ENCODE measurements around the gene DNHD1.

DNHD1 gene

DNA sequence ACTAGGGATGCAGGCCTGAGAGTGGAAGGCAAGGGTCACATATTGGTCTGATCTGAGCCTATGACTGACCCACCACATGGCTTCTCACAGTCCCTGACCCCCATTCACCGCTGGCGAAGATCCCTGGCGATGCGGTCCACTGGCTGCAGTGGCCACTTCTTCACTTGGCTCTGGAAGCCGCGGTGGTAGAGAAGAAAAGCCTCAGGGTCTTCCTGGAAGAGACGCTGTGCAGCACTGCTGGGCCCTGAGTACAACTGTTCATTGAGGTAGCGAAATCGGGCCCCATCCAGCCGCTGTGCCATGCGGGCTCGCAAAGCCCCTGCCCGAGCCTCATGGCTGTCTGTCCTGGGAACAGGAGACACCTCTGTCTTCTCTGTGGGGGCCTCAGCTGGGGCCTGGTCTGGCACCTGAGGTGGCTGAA is 104.0 kb downstream of the DNHD1 start:
- Mint-ChIP-seq H3K27ac (no peak overlapping the region), H3K9me3 (no peaks in the 10 kb centered on the region), H3K4me1 (peaks cover 10% of the 10 kb centered on the region), H3K36me3 (ENCODE audit: low read depth) (peaks cover 32% of the 10 kb centered on the region), H3K27me3 (ENCODE audit: low read depth, poor library complexity) (peaks cover 2% of the 10 kb centered on the region), H3K4me3 (no peak overlapping the region)
- TF ChIP-seq CTCF (IDR thresholded peaks at IDR 0.05), result no peak
- no peak for DNase-seq

DNA sequence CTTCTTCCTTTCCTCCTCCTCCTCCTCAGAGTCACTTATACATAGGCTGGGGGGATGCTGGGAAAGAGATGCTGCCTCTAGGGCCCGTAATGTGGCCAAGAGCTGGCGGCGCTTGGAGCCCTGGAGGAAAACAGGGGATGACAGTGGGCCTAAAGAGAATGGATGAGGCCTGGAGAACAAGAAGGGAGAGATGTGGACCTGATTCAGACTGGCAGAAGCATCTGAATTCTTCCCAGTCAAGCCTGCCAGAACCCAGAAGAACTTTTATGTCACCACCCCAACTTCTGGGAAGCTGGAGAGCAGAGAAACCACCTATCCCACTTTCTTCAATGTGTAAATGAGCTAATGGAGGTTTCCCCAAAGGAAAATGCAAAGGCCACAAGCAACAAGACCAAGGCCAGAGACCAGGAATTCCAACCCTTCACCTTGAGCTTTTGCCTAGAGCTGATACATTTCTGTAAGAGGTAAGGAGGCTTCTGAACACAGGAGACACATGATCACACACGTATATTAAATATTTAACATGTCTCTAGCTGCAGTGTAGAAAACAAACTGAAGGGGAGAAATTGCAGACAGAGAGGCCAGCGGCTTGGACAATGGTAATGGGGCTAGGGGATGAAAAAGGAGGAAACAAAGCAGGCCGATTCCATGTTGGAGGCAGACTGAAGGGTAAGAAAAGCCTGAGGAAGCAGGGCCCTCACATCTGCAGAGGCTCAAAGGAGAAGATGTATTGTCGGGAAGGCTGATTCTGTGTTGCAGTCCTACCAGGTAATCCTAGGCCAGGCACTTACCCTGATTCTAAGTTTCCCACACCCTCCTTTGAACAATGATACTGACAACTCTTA is 105.2 kb downstream of the DNHD1 start:
- no peaks in the 10 kb centered on the region for H3K9me3 Mint-ChIP-seq
- no peak overlapping the region for H3K4me3 Mint-ChIP-seq
- H3K4me1 Mint-ChIP-seq, result peaks cover 7% of the 10 kb centered on the region
- H3K36me3 Mint-ChIP-seq (ENCODE audit: low read depth), result peaks cover 33% of the 10 kb centered on the region
- H3K27ac Mint-ChIP-seq, result no peak overlapping the region
- TF ChIP-seq CTCF (IDR thresholded peaks at IDR 0.05), result no peak
- peaks cover 2% of the 10 kb centered on the region for H3K27me3 Mint-ChIP-seq (ENCODE audit: low read depth, poor library complexity)
- DNase-seq, result no peak

GRCh38 chr11:6603287-6604080 is 106.4 kb downstream of the DNHD1 start, which contains the start of the genes ILK and RRP8:
Gene ILK, plus strand, starts transcription at chr11:6603774. Its CDS starts 498 bp downstream, at chr11:6604272.
Gene RRP8, minus strand, starts transcription at chr11:6603616. Its CDS starts 114 bp downstream, at chr11:6603502.
- no peak within 1 kb of the TSS for H3K27ac Mint-ChIP-seq
- no peaks in the 10 kb centered on the region for H3K9me3 Mint-ChIP-seq
- DNase-seq, result peak; percentile 91

DNA sequence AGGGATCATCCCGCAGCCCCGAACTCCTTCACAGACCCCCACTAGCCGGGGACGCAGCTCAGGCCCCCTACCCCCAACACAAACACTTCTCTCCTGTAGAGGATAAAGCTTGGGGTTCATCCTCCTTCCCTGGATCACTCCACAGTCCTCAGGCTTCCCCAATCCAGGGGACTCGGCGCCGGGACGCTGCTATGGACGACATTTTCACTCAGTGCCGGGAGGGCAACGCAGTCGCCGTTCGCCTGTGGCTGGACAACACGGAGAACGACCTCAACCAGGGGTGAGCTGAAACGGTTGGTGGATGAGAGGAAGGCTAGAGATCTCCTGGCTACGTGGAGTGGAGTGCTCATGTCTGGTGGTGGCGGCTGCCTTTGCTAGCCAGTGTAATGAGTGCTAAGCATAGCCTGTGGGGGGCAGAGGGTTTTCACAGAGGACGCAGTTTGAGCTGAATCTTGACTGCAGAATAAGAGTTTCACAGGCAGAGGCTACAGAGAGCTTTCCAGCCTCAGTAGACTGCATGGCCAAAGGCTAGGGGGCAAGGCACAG is 107.1 kb downstream of the DNHD1 start:
- Mint-ChIP-seq H3K36me3 (ENCODE audit: low read depth) (peaks cover 36% of the 10 kb centered on the region), H3K27ac (no peak overlapping the region), H3K27me3 (ENCODE audit: low read depth, poor library complexity) (peaks cover 5% of the 10 kb centered on the region), H3K9me3 (no peaks in the 10 kb centered on the region), H3K4me3 (no peak overlapping the region), H3K4me1 (no peaks in the 10 kb centered on the region)
- TF ChIP-seq CTCF (IDR thresholded peaks at IDR 0.05), result no peak
- DNase-seq, result peak; percentile 64

More at GRCh38 chr11:6603287-6604080, 106.4 kb downstream of the DNHD1 start, which contains the start of the genes ILK and RRP8:
- no peak within 1 kb of the TSS for H3K4me3 Mint-ChIP-seq
- H3K36me3 Mint-ChIP-seq (ENCODE audit: low read depth), result peaks cover 34% of the 10 kb centered on the region
- no peak for TF ChIP-seq CTCF (IDR thresholded peaks at IDR 0.05)
- H3K27me3 Mint-ChIP-seq (ENCODE audit: low read depth, poor library complexity), result peaks cover 5% of the 10 kb centered on the region
- no peaks in the 10 kb centered on the region for H3K4me1 Mint-ChIP-seq

DNA sequence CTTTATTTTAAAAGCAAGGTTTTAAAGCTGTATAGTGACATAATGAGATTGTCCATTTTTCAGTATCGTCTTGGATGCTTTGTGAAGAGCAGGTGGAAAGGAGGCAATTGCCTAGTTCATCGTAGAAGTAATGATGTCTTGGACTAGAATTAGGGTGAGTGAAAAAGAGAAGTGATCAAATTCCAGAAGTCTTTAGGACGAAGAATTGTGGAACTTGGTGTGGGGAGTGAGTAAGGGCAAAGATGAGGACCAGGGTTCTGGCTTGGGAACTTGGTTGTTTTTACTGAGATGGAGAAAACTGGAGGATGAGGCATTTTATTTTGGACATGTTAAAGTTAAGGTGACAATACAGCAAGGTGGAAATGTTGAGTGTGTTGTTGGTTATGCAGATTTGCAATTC is 107.7 kb downstream of the DNHD1 start:
- no peak for TF ChIP-seq CTCF (IDR thresholded peaks at IDR 0.05)
- Mint-ChIP-seq H3K36me3 (ENCODE audit: low read depth) (peaks cover 37% of the 10 kb centered on the region), H3K4me3 (no peak overlapping the region), H3K27me3 (ENCODE audit: low read depth, poor library complexity) (peaks cover 5% of the 10 kb centered on the region), H3K27ac (no peak overlapping the region), H3K4me1 (no peaks in the 10 kb centered on the region), H3K9me3 (no peaks in the 10 kb centered on the region)
- DNase-seq, result no peak

Data from nephron progenitor cell (in vitro differentiated cells).